K562 (cell line): ENCODE measurements around the gene ASB10. TPM values are rescaled to one million over a fixed set of nuclear protein-coding genes. Genes with fewer than 3 reads are reported as not detected.

Experiments
- BCLAF1 ChIP-seq, 2 experiments: fragments of 450-650 bp in 1 of 2; IDR thresholded peaks; 2 replicates each; pipeline ENCODE4 v1.6.1; 2011 to 2017; ENCODE audit warnings: low read depth in 2 of 2, antibody characterized with exemption in 1 of 2, borderline replicate concordance in 1 of 2, low read length in 1 of 2, mild to moderate bottlenecking in 1 of 2, mixed read lengths in 1 of 2; ENCODE audit not compliant: control insufficient read depth in 1 of 2
- CHCHD3 ChIP-seq: fragments of 250-450 bp; sonication (Bioruptor Pico); IDR thresholded peaks from 2 replicates; pipeline ENCODE4 v2.1.2; 2022; ENCODE audit warnings: mild to moderate bottlenecking
- DDX20 ChIP-seq: fragments of 450-650 bp; IDR thresholded peaks from 2 replicates; pipeline ENCODE4 v1.6.1; 2016; ENCODE audit warnings: missing genetic modification characterization, low read depth, mild to moderate bottlenecking, missing compliant biosample characterization, moderate library complexity
- ESRRA ChIP-seq: fragments of 450-650 bp; IDR thresholded peaks from 2 replicates; pipeline ENCODE4 v1.6.1; 2014; ENCODE audit warnings: low read depth, mild to moderate bottlenecking, moderate library complexity, borderline replicate concordance
- NELFE ChIP-seq: IDR thresholded peaks from 2 replicates; pipeline ENCODE4 v1.6.1; 2011; ENCODE audit warnings: mild to moderate bottlenecking; ENCODE audit not compliant: insufficient read depth, insufficient read length
- NEUROD1 ChIP-seq: fragments of 150-350 bp; IDR thresholded peaks from 2 replicates; pipeline ENCODE4 v1.6.1; 2014; ENCODE audit warnings: borderline replicate concordance, low read length, low read depth; ENCODE audit not compliant: partially characterized antibody
- PBX2 ChIP-seq, 2 experiments: IDR thresholded peaks in 1 of 2; conservative IDR thresholded peaks in 1 of 2; 2 replicates each; pipeline ENCODE4 v1.6.1; 2016; ENCODE audit warnings: low read depth in 2 of 2, mild to moderate bottlenecking in 1 of 2, missing compliant biosample characterization in 1 of 2, missing genetic modification characterization in 1 of 2, moderate library complexity in 1 of 2
- PHF20 ChIP-seq: fragments of 450-650 bp; IDR thresholded peaks from 2 replicates; pipeline ENCODE4 v1.6.1; 2018; ENCODE audit not compliant: partially characterized antibody
- TCF3 ChIP-seq: sonication (generic); formaldehyde crosslinking; IDR thresholded peaks from 2 replicates; pipeline ENCODE4 v1.4.0; 2020; ENCODE audit warnings: mild to moderate bottlenecking, missing genetic modification reagents
- polyA plus RNA-seq, 8 experiments: library from polyadenylated mRNA; depleted of rRNA in 4 of 8; stranded (reverse) in 5 of 8; unstranded in 3 of 8; fragments of >200 nt; fragmentation: Nextera tagmentation in 2 of 8; fragmentation: Illumina TruSeq in 1 of 8; extraction: Ambion mirVana in 2 of 8; extraction: Trizol in 1 of 8; gene quantifications; 2 replicates each; pipeline versions ENCODE4 v1.2.1 to v1.2.3, GENCODE V29; 2011 to 2014; ENCODE audit warnings: inconsistent platforms in 1 of 8, missing spikeins in 1 of 8
- total RNA-seq, 7 experiments: library from RNA; depleted of rRNA in 6 of 7; stranded (reverse); fragments of >200 nt in 6 of 7; fragmentation: Illumina TruSeq in 2 of 7; extraction: Trizol in 2 of 7; gene quantifications; 2 replicates each; pipeline versions ENCODE4 v1.2.1 to v1.2.3, GENCODE V29; 2011 to 2021; ENCODE audit warnings: low replicate concordance in 1 of 7

Gene ASB10
- total and polyA plus RNA-seq, 9 of the 15 experiments (the other 6 are each of a cell fraction or from before 2014, with no cell fraction given), result not detected

- no peak for TF ChIP-seq NEUROD1
- no peak for TF ChIP-seq PBX2 (CRISPR knock-in tag; IDR thresholded peaks at IDR 0.05; ENCODE audit: low read depth)
- TF ChIP-seq PBX2 (tag; conservative IDR thresholded peaks at IDR 0.05; ENCODE audit: low read depth), result no peak
- no peak for TF ChIP-seq TCF3 (CRISPR knock-in tag)
- TF ChIP-seq PHF20, result no peak
- no peak for TF ChIP-seq BCLAF1 (IDR thresholded peaks at IDR 0.05; ENCODE audit: borderline replicate concordance in 1 of 2, control insufficient read depth in 1 of 2, low read depth in 2 of 2, low read length in 1 of 2)
- TF ChIP-seq ESRRA, result no peak
- no peak for TF ChIP-seq CHCHD3 (CRISPR knock-in tag)
- TF ChIP-seq NELFE, result no peak
- TF ChIP-seq DDX20 (tag), result no peak
Measured at GRCh38 chr7:151132461-151133205, 54.4 kb downstream of the ASB10 start (continued).
